Loucy (cell line): ENCODE data around the gene TRIM45.

ENCODE experiments used
- H2AFZ ChIP-seq: fragments of 200-600 bp; sonication (generic); 2 replicates; pipeline ENCODE4 v1.6.0; 2016; ENCODE audit warnings: antibody characterized with exemption, mild to moderate bottlenecking, low read length, moderate library complexity
- H3F3A ChIP-seq: fragments of 200-600 bp; 2 replicates; pipeline ENCODE4 v1.6.0; 2016; ENCODE audit warnings: antibody characterized with exemption, low read depth, mild to moderate bottlenecking
- H3K27me3 ChIP-seq: fragments of 200-600 bp; sonication (generic); 2 replicates; pipeline ENCODE4 v1.6.1; 2014; ENCODE audit warnings: low read length, mild to moderate bottlenecking; ENCODE audit not compliant: insufficient read depth, poor library complexity, severe bottlenecking
- H3K36me3 ChIP-seq: fragments of 200-600 bp; sonication (generic); 2 replicates; pipeline ENCODE4 v1.6.1; 2016; ENCODE audit warnings: low read length; ENCODE audit not compliant: insufficient read depth
- H3K4me1 ChIP-seq: fragments of 200-600 bp; sonication (generic); 2 replicates; pipeline ENCODE4 v1.5.1; 2014; ENCODE audit warnings: low read length, mild to moderate bottlenecking; ENCODE audit not compliant: insufficient read depth, poor library complexity, severe bottlenecking
- H3K4me2 ChIP-seq: fragments of 200-600 bp; sonication (generic); 2 replicates; pipeline ENCODE4 v1.6.0; 2014; ENCODE audit warnings: antibody characterized with exemption, low read length, low read depth, mild to moderate bottlenecking; ENCODE audit not compliant: poor library complexity, severe bottlenecking
- H3K4me3 ChIP-seq: fragments of 200-600 bp; sonication (generic); 2 replicates; pipeline ENCODE4 v1.5.1; 2014; ENCODE audit warnings: low read length, mild to moderate bottlenecking, mixed read lengths; ENCODE audit not compliant: poor library complexity, severe bottlenecking
- H3K79me2 ChIP-seq: fragments of 200-600 bp; sonication (generic); 2 replicates; pipeline ENCODE4 v1.6.1; 2014; ENCODE audit warnings: low read length; ENCODE audit not compliant: insufficient read depth
- H3K9ac ChIP-seq: fragments of 200-600 bp; sonication (generic); 2 replicates; pipeline ENCODE4 v1.6.0; 2014; ENCODE audit warnings: mild to moderate bottlenecking, low read depth, low read length, moderate library complexity; ENCODE audit not compliant: poor library complexity, severe bottlenecking
- H3K9me2 ChIP-seq: fragments of 200-600 bp; sonication (generic); replicated peaks from 2 replicates; pipeline ENCODE4 v1.6.1; 2016; ENCODE audit warnings: low read depth, low read length, mixed read lengths
- H3K9me3 ChIP-seq: fragments of 200-600 bp; sonication (generic); 2 replicates; pipeline ENCODE4 v1.6.1; 2014; ENCODE audit warnings: mild to moderate bottlenecking, antibody characterized with exemption, low read length, low read depth; ENCODE audit not compliant: insufficient read depth
- H4K20me1 ChIP-seq: fragments of 200-600 bp; sonication (generic); 2 replicates; pipeline ENCODE4 v1.6.0; 2014; ENCODE audit warnings: antibody characterized with exemption, low read length, mild to moderate bottlenecking; ENCODE audit not compliant: insufficient read depth, poor library complexity, severe bottlenecking
- CTCF ChIP-seq: fragments of 200-600 bp; sonication (generic); conservative IDR thresholded peaks from 2 replicates; pipeline ENCODE4 v1.5.1; 2014; ENCODE audit warnings: mild to moderate bottlenecking, antibody characterized with exemption, low read length
- EZH2phosphoT487 ChIP-seq: fragments of 200-600 bp; IDR thresholded peaks from 2 replicates; pipeline ENCODE4 v1.6.1; 2018; ENCODE audit warnings: antibody characterized with exemption, mild to moderate bottlenecking, moderate library complexity, borderline replicate concordance

TRIM45 gene

GRCh38 chr1:117147341-117147831 lies 25.8 kb upstream of the TRIM45 start:
- H3K79me2 ChIP-seq: no peaks in the 10 kb centered on the region
- H4K20me1 ChIP-seq: no peaks in the 10 kb centered on the region
- no peak overlapping the region for H3K4me3 ChIP-seq
- H3K9ac ChIP-seq: no peak overlapping the region
- no peaks in the 10 kb centered on the region for H3K27me3 ChIP-seq
- H2AFZ ChIP-seq: no peak overlapping the region
- no peaks in the 10 kb centered on the region for H3K9me3 ChIP-seq
- H3K9me2 ChIP-seq: no peaks in the 10 kb centered on the region
- no peak overlapping the region for H3K4me2 ChIP-seq
- no peaks in the 10 kb centered on the region for H3K36me3 ChIP-seq
- no peaks in the 10 kb centered on the region for H3K4me1 ChIP-seq
- no peaks in the 10 kb centered on the region for H3F3A ChIP-seq
- TF ChIP-seq EZH2phosphoT487 (no peak), CTCF (no peak)

- H3K9me2 ChIP-seq: no peaks in the 10 kb centered on the region
- no peaks in the 10 kb centered on the region for H4K20me1 ChIP-seq
- H3K9me3 ChIP-seq: no peaks in the 10 kb centered on the region
- H3K36me3 ChIP-seq: no peaks in the 10 kb centered on the region
- no peak overlapping the region for H2AFZ ChIP-seq
- no peak overlapping the region for H3K4me3 ChIP-seq
- H3F3A ChIP-seq: no peaks in the 10 kb centered on the region
- H3K27me3 ChIP-seq: no peaks in the 10 kb centered on the region
- TF ChIP-seq CTCF (no peak), EZH2phosphoT487 (no peak)
- H3K4me1 ChIP-seq: no peaks in the 10 kb centered on the region
- no peak overlapping the region for H3K9ac ChIP-seq
- H3K4me2 ChIP-seq: no peak overlapping the region
- no peaks in the 10 kb centered on the region for H3K79me2 ChIP-seq
Measured at GRCh38 chr1:117146575-117147340, 25.2 kb upstream of the TRIM45 start.

GRCh38 chr1:117146072-117146471 lies 24.5 kb upstream of the TRIM45 start:
- no peak overlapping the region for H2AFZ ChIP-seq
- no peaks in the 10 kb centered on the region for H3K36me3 ChIP-seq

More at GRCh38 chr1:117146072-117146471, 24.5 kb upstream of the TRIM45 start:
- no peak overlapping the region for H3K9ac ChIP-seq
- no peak overlapping the region for H3K4me3 ChIP-seq
- no peak overlapping the region for H3K4me2 ChIP-seq
- H3K9me3 ChIP-seq: no peaks in the 10 kb centered on the region
- TF ChIP-seq CTCF (no peak), EZH2phosphoT487 (no peak)
- no peaks in the 10 kb centered on the region for H3K9me2 ChIP-seq
- no peaks in the 10 kb centered on the region for H3K79me2 ChIP-seq
- no peaks in the 10 kb centered on the region for H3K27me3 ChIP-seq
- no peaks in the 10 kb centered on the region for H3F3A ChIP-seq
- no peaks in the 10 kb centered on the region for H4K20me1 ChIP-seq
- H3K4me1 ChIP-seq: no peaks in the 10 kb centered on the region
